ENCODE results near the gene HNRNPH2.

Gene HNRNPH2

DNA sequence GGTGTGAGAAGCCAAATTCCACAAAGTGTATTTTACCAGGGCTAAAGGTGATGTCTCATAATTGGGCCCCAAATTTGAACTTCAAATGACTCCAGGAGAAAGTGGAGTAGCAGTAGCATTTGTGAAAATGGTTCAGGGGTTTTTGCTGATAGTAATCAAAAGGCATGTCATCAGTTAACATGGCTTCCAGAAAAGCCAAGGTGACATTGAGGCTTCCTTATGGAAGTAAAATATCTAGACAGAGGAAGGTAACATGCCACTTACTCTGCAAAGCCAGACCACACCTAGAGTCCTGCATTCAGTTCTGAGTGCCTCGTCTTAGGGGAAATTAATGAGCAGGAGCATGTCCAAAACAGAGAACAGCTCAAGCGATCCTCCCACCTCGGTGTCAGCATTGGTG is 19.4 kb upstream of the HNRNPH2 start:
- Histone ChIP-seq H3K9me3 (ENCODE audit: control insufficient read depth, insufficient read depth, low read length) (no peaks in the 10 kb centered on the region), H3K9ac (ENCODE audit: low read depth, low read length) (no peak overlapping the region), H3K4me1 (ENCODE audit: insufficient read depth, low read length) (peaks cover 4% of the 10 kb centered on the region; the same call in 1 of the 2 replicates), H3K36me3 (ENCODE audit: insufficient read depth, low read length) (peaks cover 16% of the 10 kb centered on the region)

DNA sequence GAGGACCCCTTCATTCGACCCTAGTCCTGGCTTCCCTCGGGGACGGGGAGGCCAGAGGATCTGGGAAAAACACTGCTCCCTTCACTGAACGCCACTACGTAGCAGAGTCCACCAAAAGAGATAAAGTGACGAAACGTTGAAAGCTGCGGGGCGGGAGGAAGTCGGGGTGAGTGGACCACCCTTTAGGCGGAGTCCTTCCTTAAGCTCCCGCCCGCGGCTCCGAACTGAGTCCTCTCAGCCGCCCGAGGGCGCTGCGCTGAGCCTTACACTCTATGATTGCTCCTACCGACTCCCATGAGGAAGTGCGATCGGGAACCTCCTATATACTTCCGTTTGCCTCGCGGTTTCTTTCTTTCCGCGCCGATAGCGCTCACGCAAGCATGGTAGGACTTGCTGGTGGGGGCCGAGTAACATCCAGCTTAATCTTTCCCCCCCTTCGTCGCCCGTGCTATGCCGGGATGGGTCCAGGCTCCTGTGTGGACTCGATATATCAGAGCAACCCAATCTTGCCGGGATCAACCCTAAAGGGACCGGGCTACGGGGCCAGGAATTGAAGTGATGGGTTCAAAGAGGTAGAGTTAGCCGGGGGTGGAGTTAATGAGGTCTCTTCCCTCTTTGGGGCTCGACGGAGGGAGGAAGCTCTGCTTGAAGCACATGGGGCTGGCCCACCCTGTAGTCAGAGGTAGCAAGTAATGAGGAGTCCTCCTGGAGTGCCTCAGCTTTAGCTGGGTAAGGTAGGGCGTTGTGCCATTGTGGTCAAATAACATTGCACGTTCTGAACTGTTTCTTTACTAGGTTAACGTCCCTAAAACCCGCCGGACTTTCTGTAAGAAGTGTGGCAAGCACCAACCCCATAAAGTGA is 17.1 kb upstream of the HNRNPH2 start, which contains the start of gene RPL36A:
Gene RPL36A, plus strand, starts transcription at position 348 of the 862 bp plus-strand sequence. Its CDS starts 33 bp downstream, at position 381.
- Histone ChIP-seq H3K36me3 (ENCODE audit: insufficient read depth, low read length) (peaks cover 21% of the 10 kb centered on the region), H3K4me1 (ENCODE audit: insufficient read depth, low read length) (peaks cover 4% of the 10 kb centered on the region; the same call in 1 of the 2 replicates), H3K9ac (ENCODE audit: low read depth, low read length) (peak within 1 kb of the TSS; percentile 69), H3K9me3 (ENCODE audit: control insufficient read depth, insufficient read depth, low read length) (no peaks in the 10 kb centered on the region)

DNA sequence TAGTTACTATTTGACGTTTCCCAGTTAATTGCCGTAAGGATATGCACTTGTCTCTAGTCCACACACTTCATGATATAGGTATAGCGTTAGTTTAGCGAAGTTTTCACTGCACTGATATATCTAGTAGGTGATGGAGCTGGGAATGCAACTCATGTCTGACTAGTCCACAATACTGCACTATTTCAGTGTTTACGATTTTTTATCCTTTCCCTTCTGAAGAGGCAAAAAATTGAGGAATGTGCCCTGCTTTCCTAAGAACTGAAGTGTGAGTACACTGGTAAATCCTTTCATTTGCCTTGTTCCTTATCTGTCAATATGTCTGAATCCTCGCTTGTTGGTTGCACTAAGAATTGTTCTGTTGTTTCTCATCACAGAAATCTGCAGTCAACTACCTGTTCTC is 16.2 kb upstream of the HNRNPH2 start:
- peak overlapping the region; percentile 69 for H3K9ac ChIP-seq (ENCODE audit: low read depth, low read length)
- peaks cover 21% of the 10 kb centered on the region for H3K36me3 ChIP-seq (ENCODE audit: insufficient read depth, low read length)
- H3K4me1 ChIP-seq (ENCODE audit: insufficient read depth, low read length) = no peaks in the 10 kb centered on the region; the same call in 1 of the 2 replicates
- no peaks in the 10 kb centered on the region for H3K9me3 ChIP-seq (ENCODE audit: control insufficient read depth, insufficient read depth, low read length)

DNA sequence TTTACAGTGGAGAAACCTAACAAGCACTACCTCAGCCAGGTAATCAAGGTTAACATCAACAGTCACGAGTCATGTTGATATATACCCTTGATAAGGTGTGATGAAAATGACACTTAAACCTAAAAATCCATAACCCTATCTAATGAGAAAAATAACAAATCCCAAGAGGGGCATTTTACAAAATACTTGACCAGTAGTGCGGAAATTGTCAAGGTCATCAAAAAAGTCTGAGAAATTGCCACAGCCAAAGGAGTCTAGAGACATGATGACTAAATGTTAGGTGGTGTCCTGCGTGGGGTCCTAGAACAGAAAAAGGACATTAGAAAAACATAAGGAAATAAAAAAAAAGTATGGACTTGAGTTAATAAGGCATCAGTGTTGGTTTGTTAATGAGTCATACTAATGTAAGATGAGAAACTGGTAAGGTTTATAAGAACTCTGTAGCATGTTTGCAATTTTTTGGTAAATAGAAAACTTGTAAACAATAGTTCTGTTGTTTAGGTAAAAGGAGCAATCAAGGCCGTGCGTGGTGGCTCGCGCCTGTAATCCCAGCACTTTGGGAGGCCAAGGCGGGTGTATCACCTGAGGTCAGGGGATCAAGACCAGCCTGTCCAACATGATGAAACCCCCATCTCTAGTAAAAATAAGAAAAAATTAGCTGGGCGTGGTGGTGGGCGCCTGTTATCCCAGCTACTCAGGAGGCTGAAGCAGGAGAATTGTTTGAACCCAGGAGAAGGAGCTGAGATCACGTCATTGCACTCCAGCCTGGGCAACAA is 14.3 kb upstream of the HNRNPH2 start:
- H3K9ac ChIP-seq (ENCODE audit: low read depth, low read length) = no peak overlapping the region
- no peaks in the 10 kb centered on the region; the same call in 1 of the 2 replicates for H3K4me1 ChIP-seq (ENCODE audit: insufficient read depth, low read length)
- H3K36me3 ChIP-seq (ENCODE audit: insufficient read depth, low read length) = peaks cover 21% of the 10 kb centered on the region
- no peaks in the 10 kb centered on the region for H3K9me3 ChIP-seq (ENCODE audit: control insufficient read depth, insufficient read depth, low read length)

DNA sequence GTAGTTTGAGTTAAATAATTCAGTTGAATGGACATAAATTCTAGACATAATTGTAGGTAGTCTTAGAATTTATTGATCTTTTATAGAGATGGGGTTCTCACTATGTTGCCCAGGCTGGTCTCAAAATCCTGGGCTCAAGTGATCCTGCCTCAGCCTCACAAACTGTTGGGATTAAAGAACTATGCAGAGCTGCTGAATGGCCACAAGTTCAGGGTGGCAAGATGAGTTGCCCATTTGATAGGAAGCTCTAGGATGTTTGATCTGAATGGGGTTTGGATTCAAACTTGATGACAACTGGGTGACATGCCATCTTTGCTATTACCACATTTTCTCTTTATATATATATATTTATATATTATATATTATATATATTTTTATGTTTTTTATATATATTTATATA is 13.7 kb upstream of the HNRNPH2 start:
- Histone ChIP-seq H3K9ac (ENCODE audit: low read depth, low read length) (no peak overlapping the region), H3K36me3 (ENCODE audit: insufficient read depth, low read length) (peaks cover 21% of the 10 kb centered on the region), H3K4me1 (ENCODE audit: insufficient read depth, low read length) (no peaks in the 10 kb centered on the region; the same call in 1 of the 2 replicates), H3K9me3 (ENCODE audit: control insufficient read depth, insufficient read depth, low read length) (no peaks in the 10 kb centered on the region)

DNA sequence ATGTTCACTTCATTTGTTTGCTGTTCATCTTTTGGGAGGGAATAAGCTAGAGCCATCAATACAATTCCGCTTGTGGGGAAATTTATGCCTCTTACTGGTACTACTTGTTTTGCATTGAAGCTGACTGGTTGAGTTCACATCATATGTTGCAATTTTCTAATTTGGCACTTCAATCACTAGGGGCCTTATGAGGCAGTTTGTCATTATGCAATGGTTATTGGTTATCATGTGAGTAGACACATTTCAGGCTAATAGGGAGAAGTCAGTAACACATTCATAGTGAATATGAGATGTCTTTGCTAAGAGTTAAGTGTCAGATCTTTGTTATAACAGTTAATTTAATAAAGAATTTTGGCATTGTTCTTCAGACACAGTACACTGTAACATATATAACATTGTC is 12.2 kb upstream of the HNRNPH2 start:
- H3K36me3 ChIP-seq (ENCODE audit: insufficient read depth, low read length) = peaks cover 21% of the 10 kb centered on the region
- H3K4me1 ChIP-seq (ENCODE audit: insufficient read depth, low read length) = no peaks in the 10 kb centered on the region; the same call in 1 of the 2 replicates
- H3K9ac ChIP-seq (ENCODE audit: low read depth, low read length) = no peak overlapping the region
- H3K9me3 ChIP-seq (ENCODE audit: control insufficient read depth, insufficient read depth, low read length) = no peaks in the 10 kb centered on the region

DNA sequence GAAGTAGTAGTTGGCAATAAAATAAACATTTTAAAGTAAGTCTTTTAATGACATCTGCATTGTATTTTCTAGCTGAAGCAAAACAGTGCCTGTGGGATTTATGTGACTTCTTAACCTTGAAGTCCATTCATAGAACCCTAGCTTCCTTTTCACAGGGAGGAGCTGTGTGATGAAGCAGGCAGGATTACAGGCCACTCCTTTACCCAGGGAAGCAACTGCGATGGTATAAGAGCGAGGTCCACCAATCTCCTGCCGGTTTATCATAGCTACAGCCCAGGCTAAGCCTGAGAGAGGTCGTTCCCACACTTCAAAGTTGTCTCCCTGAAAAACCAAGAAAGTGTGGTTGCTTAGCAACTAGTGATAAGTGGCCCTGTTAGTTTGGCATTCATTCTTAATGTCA is 10.2 kb upstream of the HNRNPH2 start:
- H3K9me3 ChIP-seq (ENCODE audit: control insufficient read depth, insufficient read depth, low read length) = no peaks in the 10 kb centered on the region
- no peaks in the 10 kb centered on the region for H3K4me1 ChIP-seq (ENCODE audit: insufficient read depth, low read length)
- peaks cover 9% of the 10 kb centered on the region for H3K36me3 ChIP-seq (ENCODE audit: insufficient read depth, low read length)
- H3K9ac ChIP-seq (ENCODE audit: low read depth, low read length) = no peak overlapping the region

DNA sequence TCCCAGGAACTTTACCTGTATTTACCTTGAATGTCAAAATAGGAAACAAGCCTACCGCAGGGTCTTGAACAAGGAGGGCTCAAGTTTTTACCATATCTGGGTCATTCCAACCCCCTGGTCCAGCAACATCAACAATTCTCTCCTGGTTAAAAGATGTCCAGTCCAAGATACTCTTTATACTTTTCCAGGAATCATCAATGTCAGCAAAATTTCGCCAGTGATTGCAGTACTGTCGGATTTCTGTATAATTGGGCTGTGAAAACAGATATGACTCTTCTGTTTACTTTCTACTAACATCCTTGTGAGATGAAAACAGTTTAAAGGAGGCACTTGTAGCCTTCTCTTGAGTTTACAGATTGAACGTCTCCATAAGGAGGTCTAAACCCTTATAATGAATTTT is 9.3 kb upstream of the HNRNPH2 start:
- Histone ChIP-seq H3K4me1 (ENCODE audit: insufficient read depth, low read length) (no peaks in the 10 kb centered on the region), H3K36me3 (ENCODE audit: insufficient read depth, low read length) (peaks cover 4% of the 10 kb centered on the region), H3K9ac (ENCODE audit: low read depth, low read length) (no peak overlapping the region), H3K9me3 (ENCODE audit: control insufficient read depth, insufficient read depth, low read length) (no peaks in the 10 kb centered on the region)

DNA sequence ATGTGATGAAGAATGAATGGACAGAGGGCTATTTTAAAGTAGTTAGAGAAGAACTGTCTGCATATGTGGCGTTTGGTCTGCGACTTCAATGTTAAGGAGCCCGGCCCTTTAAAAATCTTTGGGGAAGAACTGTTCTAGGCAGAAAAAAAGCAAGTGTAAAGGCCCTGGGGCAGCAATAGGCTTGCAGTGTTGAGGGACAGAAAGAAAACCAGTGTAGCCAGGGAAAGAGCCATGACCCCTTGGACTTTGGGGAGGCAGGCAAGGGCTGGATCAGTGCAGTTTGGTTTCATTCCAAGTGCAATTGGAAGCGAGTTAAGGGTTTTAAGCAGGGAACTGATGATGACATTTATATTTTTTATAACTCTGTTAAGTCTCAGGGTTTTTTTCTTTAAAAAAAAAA is 8.2 kb upstream of the HNRNPH2 start:
- no peak overlapping the region for H3K9ac ChIP-seq (ENCODE audit: low read depth, low read length)
- no peaks in the 10 kb centered on the region; the same call in 1 of the 2 replicates for H3K36me3 ChIP-seq (ENCODE audit: insufficient read depth, low read length)
- no peaks in the 10 kb centered on the region for H3K4me1 ChIP-seq (ENCODE audit: insufficient read depth, low read length)
- no peaks in the 10 kb centered on the region for H3K9me3 ChIP-seq (ENCODE audit: control insufficient read depth, insufficient read depth, low read length)

DNA sequence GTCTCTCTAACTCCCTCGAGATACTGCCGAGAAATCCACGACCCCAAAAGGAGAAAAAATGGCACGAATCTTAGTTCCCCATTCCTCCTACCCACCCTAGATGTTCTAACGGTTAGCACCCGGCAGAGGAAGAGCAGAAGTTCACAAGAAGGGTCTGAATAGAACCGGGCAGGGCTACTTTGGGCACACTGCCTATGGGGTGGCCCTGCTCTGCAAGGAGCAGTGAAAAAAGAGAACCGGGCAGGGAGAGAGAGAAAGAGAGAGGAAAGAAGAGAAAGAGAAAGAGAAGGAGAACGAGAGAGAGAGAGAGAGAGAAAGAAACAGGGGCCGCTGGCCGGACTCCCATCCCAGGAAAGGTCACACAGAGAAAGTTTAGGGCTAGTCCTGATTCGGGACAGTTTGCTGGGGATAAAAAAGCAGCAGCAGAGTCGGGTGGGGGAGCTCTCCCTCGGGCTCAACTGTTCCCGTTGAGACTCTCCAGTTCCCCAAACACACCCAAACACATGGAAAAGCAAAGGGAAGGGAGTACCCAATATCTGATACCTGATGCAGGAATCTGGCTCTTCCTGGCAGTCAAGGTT is 765 bp upstream of the HNRNPH2 start:
- Histone ChIP-seq H3K9ac (ENCODE audit: low read depth, low read length) (peak overlapping the region; percentile 88), H3K4me1 (ENCODE audit: insufficient read depth, low read length) (no peaks in the 10 kb centered on the region; the same call in 1 of the 2 replicates), H3K9me3 (ENCODE audit: control insufficient read depth, insufficient read depth, low read length) (no peaks in the 10 kb centered on the region), H3K36me3 (ENCODE audit: insufficient read depth, low read length) (no peaks in the 10 kb centered on the region)

DNA sequence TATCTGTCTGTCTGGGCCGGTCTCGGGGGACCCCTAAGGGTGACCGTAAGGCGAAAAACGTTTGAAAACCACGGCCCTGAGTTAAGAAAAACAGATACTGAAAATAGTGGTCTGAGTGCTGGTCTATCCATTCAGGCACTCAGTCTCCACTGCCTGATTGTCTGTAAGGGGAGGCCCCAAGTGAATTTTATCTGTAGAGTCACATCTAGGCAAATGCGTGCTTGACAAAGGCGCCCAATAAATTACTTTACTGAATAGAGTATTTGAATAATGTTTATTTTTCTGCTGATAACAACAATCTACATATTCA is 465 bp downstream of the HNRNPH2 start:
- peak overlapping the region; percentile 88 for H3K9ac ChIP-seq (ENCODE audit: low read depth, low read length)
- no peaks in the 10 kb centered on the region; the same call in 1 of the 2 replicates for H3K4me1 ChIP-seq (ENCODE audit: insufficient read depth, low read length)
- no peaks in the 10 kb centered on the region for H3K9me3 ChIP-seq (ENCODE audit: control insufficient read depth, insufficient read depth, low read length)
- no peaks in the 10 kb centered on the region for H3K36me3 ChIP-seq (ENCODE audit: insufficient read depth, low read length)

DNA sequence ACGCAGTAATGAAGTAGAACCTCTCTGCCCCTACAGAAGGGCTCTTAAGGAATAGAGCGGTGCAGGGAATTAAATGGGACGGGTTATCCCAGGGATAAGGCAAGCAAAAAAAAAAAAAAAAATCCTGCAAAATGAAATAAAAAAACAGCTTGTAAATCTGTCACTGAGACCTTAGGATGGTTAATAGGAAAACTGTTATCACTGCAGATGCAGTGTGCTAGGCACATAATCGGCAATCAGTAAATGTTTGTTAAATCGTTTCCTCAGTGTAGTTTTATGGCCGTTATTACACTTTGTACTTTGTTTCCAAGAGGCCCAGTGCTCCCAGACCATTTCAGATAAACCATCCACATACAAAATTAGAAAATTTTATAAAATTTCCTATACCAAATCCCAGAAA is 1.0 kb downstream of the HNRNPH2 start:
- H3K9me3 ChIP-seq (ENCODE audit: control insufficient read depth, insufficient read depth, low read length) = no peaks in the 10 kb centered on the region
- no peaks in the 10 kb centered on the region; the same call in 1 of the 2 replicates for H3K4me1 ChIP-seq (ENCODE audit: insufficient read depth, low read length)

DNA sequence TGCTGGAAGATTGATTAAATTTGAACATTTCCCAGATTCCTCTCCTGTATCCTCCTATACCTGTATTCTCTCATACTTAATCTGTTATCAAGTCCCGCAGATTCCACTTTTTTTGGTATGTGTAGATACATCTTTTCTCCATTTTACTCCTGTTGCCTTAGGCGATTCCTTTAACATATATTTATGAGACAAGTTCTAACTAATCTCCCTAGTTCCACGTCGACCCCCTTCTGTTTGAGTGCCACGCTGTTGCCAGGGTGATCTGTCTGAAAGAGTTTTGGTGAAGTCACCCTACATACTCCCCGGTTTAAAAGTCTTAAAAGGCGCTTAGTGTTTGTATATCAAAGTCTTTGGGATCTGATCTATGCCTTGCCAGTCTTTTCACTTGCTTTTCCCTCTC is 2.4 kb downstream of the HNRNPH2 start:
- no peak overlapping the region for H3K9ac ChIP-seq (ENCODE audit: low read depth, low read length)
- no peaks in the 10 kb centered on the region for H3K9me3 ChIP-seq (ENCODE audit: control insufficient read depth, insufficient read depth, low read length)
- no peaks in the 10 kb centered on the region for H3K36me3 ChIP-seq (ENCODE audit: insufficient read depth, low read length)
- no peaks in the 10 kb centered on the region; the same call in 1 of the 2 replicates for H3K4me1 ChIP-seq (ENCODE audit: insufficient read depth, low read length)

More for the DNA sequence above, 1.0 kb downstream of the HNRNPH2 start:
- no peaks in the 10 kb centered on the region for H3K36me3 ChIP-seq (ENCODE audit: insufficient read depth, low read length)
- peak overlapping the region; percentile 88 for H3K9ac ChIP-seq (ENCODE audit: low read depth, low read length)

DNA sequence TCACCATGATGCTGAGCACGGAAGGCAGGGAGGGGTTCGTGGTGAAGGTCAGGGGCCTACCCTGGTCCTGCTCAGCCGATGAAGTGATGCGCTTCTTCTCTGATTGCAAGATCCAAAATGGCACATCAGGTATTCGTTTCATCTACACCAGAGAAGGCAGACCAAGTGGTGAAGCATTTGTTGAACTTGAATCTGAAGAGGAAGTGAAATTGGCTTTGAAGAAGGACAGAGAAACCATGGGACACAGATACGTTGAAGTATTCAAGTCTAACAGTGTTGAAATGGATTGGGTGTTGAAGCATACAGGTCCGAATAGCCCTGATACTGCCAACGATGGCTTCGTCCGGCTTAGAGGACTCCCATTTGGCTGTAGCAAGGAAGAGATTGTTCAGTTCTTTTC is 4.0 kb downstream of the HNRNPH2 start:
- H3K36me3 ChIP-seq (ENCODE audit: insufficient read depth, low read length) = no peaks in the 10 kb centered on the region
- H3K9ac ChIP-seq (ENCODE audit: low read depth, low read length) = no peak overlapping the region
- peaks cover under 1% of the 10 kb centered on the region; the same call in 1 of the 2 replicates for H3K4me1 ChIP-seq (ENCODE audit: insufficient read depth, low read length)
- no peaks in the 10 kb centered on the region for H3K9me3 ChIP-seq (ENCODE audit: control insufficient read depth, insufficient read depth, low read length)
